NCI-H146 treated with DMSO at 0.1 percent for 48 hours (cell line): Measurements from ENCODE around the gene PARVA.

Source experiments
- DNase-seq: peaks from one replicate; lab custom pipeline; 2025; ENCODE audit not compliant: unreplicated experiment; lab: John Stamatoyannopoulos, UW

Gene PARVA

DNA sequence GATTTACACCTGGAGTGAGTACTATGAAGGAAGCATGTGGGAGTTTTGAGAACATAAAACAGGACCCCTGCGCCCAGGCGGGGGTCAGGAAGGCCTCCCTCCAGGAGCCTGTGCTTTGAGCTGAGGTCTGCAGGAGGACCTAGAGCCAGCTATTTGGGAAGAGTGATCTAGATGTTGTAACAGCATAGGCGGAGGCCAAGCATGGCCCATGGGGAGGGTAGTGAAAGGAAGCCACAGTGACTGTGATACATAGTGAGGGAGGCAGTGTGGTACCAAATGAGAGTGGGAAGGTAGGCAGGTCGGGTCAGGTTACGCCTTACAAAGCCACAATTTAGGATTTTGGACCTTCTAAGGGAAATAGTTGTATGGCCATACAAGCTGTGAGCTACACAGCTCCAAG is 147.5 kb downstream of the PARVA start:
- no peak for DNase-seq

DNA sequence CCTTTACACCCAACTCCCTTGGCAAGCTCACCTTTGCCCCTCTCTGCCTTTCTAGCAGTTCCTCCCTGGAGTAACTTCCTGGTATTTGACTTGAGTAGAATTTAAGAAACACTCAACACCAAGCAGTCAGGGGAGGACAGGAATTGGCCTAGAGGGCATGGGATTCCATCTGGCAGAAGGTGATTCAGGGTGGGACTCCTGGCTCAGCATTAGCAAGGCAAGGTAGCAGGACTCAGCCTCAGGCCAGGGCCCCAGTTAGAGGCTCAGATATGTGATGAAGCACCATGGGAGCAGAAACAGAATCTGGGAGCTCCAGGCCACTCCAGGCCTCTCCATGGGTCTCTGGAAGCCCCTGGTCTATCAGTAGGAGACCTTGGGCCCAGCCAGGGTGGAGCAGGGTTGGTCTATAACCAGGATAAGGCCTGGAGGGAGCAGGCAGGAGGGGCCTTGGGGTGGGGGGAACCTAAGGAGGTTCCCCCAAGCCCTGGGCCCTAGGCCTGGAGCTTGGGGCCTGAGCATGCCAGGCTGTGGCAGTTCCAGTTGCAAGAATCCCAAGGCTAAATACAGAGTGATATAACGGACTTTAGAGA is 148.2 kb downstream of the PARVA start:
- no peak for DNase-seq

DNA sequence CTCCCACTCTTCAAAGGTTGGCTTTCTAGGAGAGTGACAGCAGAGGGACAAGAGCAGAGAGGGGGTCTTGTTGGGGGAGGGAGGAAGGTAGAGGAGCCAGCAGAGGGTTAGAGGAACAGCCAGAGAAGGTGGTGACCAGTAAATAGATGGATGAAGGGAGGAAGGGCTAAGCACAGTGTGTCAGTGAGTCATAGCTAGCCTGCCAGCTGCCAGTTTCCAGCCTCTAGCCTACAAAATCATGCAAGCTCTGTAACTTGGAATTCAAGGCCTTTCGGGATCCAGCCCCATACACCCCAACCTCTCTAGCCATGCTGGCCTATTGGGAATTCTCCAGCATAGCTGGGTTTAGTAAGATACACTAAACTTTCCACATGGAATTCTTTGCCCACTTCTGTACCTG is 149.4 kb downstream of the PARVA start:
- no peak for DNase-seq

DNA sequence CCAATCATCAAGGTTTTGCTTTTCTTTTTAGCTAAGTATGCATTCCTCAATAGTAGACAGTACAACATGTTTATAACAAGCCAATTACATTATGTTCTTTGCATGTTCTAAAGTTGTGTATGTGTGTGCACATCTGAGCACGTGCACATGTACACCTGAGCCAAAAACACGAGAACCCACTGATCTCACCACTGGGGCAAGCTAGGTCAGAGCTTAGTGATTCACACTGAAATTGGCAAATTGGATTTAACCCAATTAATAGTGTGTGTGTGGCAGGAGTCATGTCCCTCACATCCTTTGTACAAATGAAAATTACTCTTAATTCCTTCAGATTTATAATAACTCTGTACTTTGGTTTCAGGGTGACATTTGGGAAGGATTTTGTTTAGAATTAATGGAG is 151.1 kb downstream of the PARVA start:
- DNase-seq, result no peak

DNA sequence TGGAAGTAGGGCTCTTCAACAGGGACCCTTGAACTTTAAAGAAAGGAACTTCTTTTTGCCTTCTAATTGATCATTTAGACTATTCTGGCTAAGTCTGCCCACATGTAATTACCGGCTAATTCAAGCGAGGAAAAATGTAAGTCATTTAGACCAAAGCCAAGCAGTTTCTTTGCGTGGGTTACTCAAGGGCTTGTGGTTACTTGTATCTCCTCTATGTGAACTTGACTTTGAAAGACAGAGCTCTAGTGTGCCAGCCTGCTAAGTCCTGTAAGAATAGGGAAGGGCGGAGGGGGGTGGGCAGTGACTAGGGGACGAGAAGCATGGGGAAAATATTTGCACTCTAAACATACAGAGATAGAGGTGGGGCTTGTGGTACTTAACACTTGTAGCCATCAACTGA is 151.7 kb downstream of the PARVA start:
- DNase-seq, result no peak

DNA sequence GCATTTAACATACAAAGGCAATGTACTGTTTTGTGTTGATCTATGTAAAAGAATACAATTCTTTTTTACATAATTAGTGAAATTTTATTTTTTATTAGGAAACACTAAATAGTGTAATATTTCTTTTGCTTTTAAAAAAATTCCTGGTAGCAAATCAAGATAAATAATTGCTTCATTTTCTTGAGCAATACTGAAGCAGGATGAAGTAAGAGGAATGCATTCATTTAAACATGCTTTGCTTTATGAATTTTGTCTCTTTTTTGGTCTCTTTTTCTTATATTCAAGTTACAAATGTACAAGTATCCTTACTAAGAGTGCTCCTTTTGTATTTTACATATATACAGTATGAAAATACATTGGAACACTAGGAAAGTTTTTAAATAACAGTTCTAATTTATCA is 152.4 kb downstream of the PARVA start:
- no peak for DNase-seq

DNA sequence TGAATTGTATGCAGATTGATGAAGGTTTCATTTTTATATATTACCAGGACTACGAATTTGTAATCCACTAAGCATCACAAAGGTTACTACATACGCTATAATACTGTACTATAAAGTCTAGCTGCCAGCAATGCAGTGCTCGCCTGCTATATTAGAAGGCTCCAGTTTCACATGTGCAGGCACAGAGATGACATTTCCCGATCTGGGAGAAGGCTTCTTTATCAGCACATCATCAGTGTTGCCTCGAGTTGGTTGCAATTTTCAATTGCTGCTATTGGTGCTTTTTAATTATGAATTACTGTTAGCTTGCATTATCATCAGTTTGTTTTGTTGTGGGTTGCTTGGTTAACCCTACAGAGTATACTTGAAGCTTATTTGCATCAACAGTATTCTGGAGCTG is 153.6 kb downstream of the PARVA start:
- DNase-seq, result no peak

DNA sequence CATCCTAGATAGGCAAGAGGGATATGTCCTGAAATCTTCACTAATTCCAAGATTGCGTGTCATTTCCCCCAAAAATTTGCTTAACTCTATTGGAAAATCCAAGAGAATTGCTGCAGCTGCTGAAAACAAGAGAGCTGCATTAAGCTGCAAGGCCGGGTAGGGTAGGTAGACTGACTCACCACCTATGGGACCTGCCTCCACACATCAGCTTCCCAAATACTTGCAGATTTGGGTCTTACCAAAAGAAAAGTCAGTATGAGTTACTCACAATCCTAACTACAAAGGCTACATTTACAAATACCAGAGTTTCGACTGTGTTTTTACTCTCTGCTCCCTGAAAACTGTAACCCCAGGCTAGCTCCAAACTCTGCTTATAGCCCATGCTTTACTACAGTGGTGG is 154.3 kb downstream of the PARVA start:
- DNase-seq, result no peak

DNA sequence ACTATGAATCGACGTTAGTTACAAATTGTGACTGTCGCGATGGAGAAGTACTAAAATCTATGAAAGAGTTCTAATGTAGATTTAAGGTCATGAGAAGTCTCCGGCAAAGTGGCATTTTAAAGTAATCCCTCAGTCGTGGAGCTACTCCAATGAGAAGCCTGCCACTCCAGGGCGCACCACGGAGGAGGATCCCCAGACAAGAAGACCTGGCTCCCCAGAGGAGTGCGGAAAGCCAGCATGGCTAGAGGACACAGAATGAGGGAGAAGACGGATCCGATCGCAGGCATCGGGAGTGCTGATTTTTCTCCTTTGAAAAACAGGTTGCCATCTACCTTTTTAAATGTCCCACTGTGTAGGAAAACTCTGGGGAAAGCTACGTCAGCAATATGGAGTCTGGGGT is 155.2 kb downstream of the PARVA start:
- DNase-seq, result no peak

DNA sequence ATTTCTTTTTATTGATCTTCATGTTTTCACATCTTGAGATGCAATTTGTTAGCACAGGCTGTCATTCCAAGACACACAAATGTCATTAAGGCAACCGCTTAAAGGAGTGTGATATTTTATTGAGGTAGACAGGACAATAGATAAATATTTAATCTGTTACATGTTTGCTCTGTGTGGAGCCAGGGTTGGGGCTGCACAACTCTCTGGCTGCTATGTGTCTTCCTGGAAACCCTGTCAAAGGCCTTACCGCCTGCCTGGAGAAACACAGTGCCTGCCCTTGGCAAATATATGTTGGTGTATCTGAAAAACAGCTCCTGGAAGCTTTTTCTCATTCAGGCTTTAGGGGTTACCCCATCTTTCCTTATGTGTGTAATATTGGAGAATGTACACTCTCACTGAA is 157.2 kb downstream of the PARVA start:
- DNase-seq, result no peak

DNA sequence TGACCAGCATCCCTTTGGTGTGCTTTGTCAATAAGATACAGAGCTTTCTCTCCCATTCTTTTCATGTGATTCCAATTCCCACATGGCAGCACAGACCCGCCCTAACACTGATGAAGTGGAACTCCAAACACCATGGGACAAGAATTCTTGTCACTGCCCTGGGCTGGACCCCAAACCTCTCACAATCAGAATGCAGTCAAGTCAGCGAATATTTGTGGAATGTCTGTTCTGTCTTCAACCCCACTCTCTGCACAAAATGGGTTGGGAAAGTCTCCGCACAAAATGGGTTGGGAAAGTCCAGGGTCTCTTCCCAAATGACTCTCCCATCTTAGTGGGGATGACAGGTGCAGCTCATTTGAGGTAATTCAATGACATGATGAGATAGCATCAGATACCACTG is 157.9 kb downstream of the PARVA start:
- no peak for DNase-seq

DNA sequence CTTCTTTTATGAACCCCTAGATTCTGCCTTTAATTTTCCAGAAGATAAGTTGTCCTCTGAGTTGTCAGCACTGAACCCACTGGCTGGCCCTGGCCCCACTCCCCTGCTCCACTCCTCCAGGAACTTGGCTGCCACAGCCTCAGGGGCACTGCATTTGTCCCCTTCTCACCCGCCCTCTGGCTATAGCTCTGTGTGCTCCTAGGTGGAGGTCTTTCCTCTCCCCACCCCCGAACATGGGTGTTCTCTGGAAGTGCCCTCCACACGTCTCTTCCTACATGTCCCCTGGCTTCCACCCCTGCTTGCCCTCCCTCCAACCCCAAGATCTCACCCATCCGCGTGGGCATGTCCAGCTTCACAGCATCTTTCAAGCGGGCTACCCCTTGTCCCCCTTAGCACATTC is 159.2 kb downstream of the PARVA start:
- DNase-seq, result no peak

DNA sequence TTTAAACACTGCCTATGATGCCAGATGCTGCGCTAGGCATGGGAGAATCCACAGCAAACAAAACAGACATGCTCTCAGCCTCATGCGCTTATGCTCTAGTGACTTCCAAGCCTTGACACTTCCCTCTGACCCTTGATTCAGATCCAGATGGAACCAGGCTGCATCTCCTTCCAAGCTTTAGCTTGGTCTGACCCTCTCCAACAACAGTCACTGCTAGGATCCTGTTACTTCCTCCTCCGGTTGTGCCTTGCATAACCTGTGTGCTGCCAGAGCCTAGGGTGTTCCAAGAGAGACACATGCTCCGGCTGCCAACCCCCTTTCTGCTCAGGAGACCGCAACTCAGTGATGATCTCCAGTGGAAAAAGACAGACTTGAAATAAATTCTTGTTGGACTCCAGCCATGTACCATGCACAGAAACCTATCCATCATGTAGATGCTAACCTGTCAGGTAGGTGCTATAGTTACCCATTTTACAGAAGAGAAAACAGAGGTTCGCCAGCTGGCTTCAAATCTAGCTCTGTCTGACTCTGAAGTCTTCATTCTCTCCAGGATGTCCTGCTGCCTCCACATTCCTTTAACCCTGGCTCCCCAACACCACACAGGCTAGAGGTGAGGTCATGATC is 160.5 kb downstream of the PARVA start:
- DNase-seq, result no peak

DNA sequence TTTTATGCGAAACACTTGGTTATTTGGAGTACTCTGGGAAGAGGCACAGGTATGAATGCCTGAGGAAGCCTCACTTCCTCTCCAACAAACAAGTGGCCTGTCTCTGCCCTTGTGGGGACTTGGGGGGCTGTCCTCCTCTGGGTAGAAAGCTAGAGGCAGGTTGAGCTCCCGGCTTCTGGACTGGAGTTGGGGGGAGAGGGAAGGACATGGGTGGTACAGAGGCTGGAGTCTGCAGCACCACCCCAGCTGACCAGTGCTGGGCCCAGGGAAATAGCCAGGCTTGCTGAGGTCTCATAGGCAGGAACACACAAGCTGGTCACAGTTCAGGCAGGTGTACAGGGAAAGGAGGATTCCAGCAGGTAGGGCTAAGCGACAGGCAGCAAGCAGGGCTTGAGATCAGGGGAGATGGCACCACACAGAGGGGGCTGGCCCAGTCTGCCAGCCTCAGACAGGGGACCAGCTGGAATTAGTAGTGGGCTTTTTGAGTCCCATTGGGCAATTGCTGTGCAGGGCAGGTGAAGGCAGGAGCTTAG is 161.6 kb downstream of the PARVA start:
- no peak for DNase-seq

DNA sequence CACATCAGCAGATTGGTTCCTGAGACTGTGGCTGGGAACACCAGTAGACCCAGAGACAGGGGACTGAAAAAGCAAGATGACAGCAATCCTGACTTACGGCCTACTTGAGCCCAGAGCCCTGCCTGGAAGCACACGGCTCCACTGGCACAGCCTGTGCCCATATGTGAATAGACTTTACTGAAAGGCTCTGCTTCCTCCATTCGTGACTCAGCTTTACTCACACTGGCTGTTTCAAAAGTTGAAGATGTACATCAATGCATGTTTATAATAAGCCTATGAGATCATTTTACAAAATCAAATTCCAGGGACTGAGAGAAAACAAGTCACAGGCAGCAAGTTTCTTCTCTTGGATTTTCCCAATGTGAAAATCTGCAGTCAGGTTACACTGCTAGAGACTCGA is 162.2 kb downstream of the PARVA start:
- DNase-seq, result no peak

DNA sequence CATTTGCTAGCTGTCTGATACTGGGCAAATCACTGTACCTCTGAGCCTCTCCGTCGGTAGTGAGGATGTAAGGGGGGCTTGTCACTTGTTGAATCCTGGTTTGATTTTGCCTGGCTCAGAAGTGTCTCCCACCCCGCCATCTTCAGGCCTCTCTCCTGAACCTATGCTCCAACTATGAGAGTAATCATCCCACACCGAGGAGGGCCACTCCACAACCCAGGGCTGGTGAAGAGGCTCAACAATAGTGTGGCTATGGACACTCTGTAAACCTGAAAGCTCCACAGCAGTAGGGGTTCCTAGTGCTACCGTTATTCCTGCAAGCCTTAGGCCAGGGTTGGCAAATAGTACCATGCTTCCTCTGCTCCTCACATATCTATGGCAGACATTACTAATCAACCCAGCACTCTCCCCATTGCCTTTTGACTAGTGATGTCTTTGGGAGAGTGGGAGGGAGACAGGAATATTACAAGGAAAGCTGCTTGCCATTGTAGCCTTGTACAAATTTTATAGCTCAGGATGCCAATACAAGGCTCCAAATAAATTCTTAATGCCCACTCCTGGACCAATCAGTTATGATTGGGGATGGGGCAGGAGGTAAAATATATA is 162.8 kb downstream of the PARVA start:
- no peak for DNase-seq

DNA sequence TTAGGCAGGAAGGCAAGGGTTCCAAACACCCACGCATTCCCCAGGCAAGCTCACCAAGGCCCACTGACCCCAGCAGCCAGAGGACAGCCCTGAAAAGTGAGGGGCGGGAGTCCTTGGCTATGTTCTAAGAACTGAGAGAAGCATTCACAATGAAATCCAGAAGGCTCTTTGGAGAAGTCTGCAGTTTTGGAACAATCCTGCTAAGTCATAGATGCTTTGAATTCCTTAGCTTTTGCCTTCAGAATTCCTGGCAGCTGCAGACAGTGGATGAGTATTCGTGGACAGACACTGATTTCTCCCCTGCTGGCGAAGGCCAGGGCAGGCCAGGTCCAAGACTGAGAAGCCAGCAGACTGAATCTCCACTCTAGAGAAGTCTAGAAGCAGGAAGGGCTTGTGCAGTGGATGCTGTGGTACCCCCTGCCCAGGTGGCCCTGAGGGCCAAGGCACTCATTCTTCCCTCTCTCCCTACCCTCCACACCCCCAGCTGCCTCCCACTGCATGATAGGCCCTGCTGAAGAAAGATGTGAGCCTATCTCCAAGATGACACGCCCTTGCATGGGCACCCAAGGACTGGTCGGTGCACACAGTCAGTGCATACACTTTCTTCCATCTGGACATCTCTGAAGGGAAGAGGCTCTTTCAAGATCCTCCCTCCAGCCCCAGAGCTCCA is 163.7 kb downstream of the PARVA start:
- DNase-seq, result no peak

DNA sequence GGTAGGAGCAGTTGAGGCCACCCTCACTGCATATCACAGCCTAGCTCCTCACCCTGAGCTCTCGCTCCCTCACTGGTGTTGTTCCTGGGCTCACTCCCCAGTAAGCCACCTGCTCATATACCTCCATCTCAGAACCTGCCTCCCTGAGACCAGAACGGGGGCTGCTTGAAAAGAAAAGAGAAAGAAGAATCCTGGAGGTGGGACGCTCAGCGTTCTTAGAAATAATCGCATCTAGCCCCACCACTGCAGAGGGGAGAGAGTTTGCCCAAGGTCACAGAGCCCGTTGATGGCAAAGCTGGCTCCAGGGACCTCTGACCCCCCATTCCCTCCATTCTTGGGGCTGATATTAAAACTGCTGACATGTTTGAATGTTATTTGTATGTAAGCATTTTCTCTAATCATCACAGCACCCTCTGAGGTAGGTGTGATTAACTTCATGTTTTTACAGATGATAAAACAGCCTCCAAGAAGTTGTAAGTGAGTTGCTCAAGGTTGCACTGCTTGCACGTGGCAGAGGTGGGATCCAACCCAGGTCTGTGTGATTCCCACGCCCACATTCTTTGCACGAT is 164.3 kb downstream of the PARVA start:
- DNase-seq, result no peak

DNA sequence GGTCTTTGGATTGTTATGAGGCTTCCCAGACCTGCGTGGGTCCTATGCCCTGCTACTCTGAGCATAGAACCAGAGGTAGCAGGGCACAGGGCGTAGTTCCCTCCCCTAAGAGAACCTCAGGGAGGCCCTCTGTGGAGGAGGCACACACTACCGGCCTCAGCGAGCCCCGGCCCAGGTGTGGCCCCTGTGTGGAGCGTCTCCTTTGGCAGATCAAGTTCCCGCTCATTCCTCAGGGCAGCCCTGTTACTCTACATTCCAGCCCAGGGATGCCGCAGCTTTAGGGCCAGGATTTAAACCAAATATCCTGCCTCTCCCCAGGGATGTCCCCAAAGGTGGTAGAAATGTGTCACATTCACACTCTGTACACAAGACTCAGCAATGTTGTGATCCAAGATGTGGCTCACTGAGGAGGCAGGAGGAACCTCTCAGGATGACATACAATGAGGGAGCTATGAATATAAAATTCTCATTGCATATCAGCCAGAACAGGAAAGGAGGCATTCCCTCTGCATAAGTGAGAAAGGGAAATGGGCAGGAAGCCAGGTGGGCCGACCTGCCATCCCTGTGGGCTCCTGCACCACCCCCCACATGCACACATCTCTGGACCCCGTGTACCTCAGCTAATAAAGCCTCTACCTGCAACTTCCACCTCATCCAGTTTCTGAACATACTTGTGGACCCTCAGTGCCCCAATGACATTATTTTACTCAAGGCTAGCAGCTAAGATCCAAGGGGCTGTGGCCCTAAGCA is 165.0 kb downstream of the PARVA start:
- no peak for DNase-seq

DNA sequence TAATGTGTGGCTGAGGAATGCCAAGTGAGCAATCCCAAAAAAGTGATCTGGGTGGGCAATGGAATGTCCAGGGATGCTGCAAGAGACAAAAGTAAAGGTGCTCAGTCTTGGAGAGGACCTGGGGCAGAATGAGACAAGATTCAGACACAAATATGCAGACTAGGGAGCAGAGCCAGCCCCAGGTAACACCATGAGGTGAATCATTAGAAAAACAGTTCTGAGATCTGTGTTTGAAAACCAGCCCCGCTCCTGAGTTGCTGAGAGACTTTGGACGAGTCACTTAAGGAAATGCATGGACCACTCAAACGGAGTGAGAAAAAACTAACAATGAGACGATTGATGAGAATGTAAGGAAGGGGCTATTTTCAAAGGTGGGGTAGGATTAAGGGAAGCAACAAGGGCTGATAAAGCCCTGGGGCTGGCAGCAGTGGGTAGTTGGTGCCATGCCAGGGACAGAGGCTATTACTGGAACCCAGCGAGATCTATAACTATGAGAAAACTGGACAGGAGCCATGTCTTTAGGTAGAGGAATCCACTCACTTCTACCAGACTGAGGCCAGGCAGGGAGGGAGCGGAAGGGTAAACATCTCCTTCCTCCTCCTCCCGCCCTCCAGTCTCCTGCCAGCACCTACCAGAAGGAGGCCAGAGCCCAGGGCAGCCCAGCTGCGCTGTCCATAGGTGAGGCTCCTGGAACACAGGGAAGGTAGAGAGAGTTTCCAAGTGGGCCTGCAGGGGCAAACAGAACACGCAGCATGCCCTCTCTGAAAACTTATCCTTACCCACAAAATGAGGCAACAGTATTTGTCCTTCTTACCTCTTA is 166.4 kb downstream of the PARVA start:
- DNase-seq, result no peak
